IMR-90 (cell line): ENCODE measurements around the gene IQCM. TPM values are rescaled to one million over a fixed set of nuclear protein-coding genes. Genes with fewer than 3 reads are reported as not detected.

Experiments
- ATAC-seq: fragments of 200-7000 bp; cut with Tn5 transposase; 2 replicates; pipeline ENCODE4 v1.9.1; 2020; ENCODE audit warnings: low read depth, mild to moderate bottlenecking, moderate library complexity
- BruUV-seq: library from RNA; stranded (reverse); fragments of 400-500 nt; replicated peaks from 2 replicates; lab custom pipeline; 2021; lab: Mats Ljungman, UMichigan
- CTCF ChIA-PET: fragments of 300-600 bp; formaldehyde crosslinking; extraction: SDS; loops from one replicate; lab custom pipeline; 2021; ENCODE audit warnings: antibody characterized with exemption; lab: Yijun Ruan, JAX
- POLR2A ChIA-PET: fragments of 300-600 bp; sonication (Branson Sonifier 250); formaldehyde crosslinking; loops from one replicate; lab custom pipeline; 2022; ENCODE audit warnings: antibody characterized with exemption; ENCODE audit not compliant: unreplicated experiment; lab: Charles Lee
- DNase-seq: peaks from one replicate; pipeline ENCODE4 v3.0.0; 2013
- H2AFZ ChIP-seq: replicated peaks from 2 replicates; pipeline ENCODE3; 2013; ENCODE audit warnings: low read length, mild to moderate bottlenecking; ENCODE audit not compliant: poor library complexity
- H2AK5ac ChIP-seq: 2 replicates; pipeline ENCODE4 v1.6.1; 2013; ENCODE audit warnings: low read depth, low read length, inconsistent platforms
- H2AK9ac ChIP-seq: replicated peaks from 2 replicates; pipeline ENCODE3; 2013; ENCODE audit warnings: mild to moderate bottlenecking, low read depth, low read length, moderate library complexity; ENCODE audit not compliant: poor library complexity
- H2BK120ac ChIP-seq: 2 replicates; pipeline ENCODE4 v1.6.1; 2013; ENCODE audit warnings: low read depth, low read length, inconsistent platforms
- H2BK15ac ChIP-seq: 3 replicates; pipeline ENCODE4 v1.6.1; 2013; ENCODE audit warnings: low read depth, low read length, inconsistent platforms
- H2BK20ac ChIP-seq: 2 replicates; pipeline ENCODE4 v1.6.1; 2013; ENCODE audit warnings: low read depth, mild to moderate bottlenecking, inconsistent platforms, low read length, moderate library complexity
- H2BK5ac ChIP-seq: 2 replicates; pipeline ENCODE4 v1.6.1; 2013; ENCODE audit warnings: mild to moderate bottlenecking, low read depth, low read length, inconsistent platforms; ENCODE audit not compliant: poor library complexity, severe bottlenecking
- H3K14ac ChIP-seq: replicated peaks from 2 replicates; pipeline ENCODE4 v1.6.1; 2013; ENCODE audit warnings: low read depth, low read length, inconsistent platforms
- H3K18ac ChIP-seq: 2 replicates; pipeline ENCODE4 v1.6.1; 2013; ENCODE audit warnings: low read depth, low read length, control low read depth
- H3K23ac ChIP-seq: 2 replicates; pipeline ENCODE4 v1.6.1; 2013; ENCODE audit warnings: low read depth, low read length, inconsistent platforms
- H3K27ac ChIP-seq: 2 replicates; pipeline ENCODE4 v1.5.1; 2013; ENCODE audit warnings: mild to moderate bottlenecking, control low read depth, low read length; ENCODE audit not compliant: insufficient read depth
- H3K27me3 ChIP-seq: 2 replicates; pipeline ENCODE4 v1.6.1; 2013; ENCODE audit warnings: low read length; ENCODE audit not compliant: control insufficient read depth, insufficient read depth
- H3K36me3 ChIP-seq: 2 replicates; pipeline ENCODE4 v1.6.1; 2013; ENCODE audit warnings: low read length, mixed read lengths; ENCODE audit not compliant: control insufficient read depth, insufficient read depth
- H3K4ac ChIP-seq: 2 replicates; pipeline ENCODE4 v1.6.1; 2013; ENCODE audit warnings: low read depth, low read length, inconsistent platforms
- H3K4me1 ChIP-seq: 2 replicates; pipeline ENCODE4 v1.6.1; 2013; ENCODE audit warnings: low read length, mixed read lengths; ENCODE audit not compliant: control insufficient read depth, insufficient read depth
- H3K4me2 ChIP-seq: 2 replicates; pipeline ENCODE4 v1.6.1; 2013; ENCODE audit warnings: low read depth, mild to moderate bottlenecking, control low read depth, low read length, moderate library complexity
- H3K4me3 ChIP-seq: 2 replicates; pipeline ENCODE4 v1.5.1; 2013; ENCODE audit warnings: low read depth, mild to moderate bottlenecking, control low read depth, low read length, moderate library complexity; ENCODE audit not compliant: insufficient read depth
- H3K56ac ChIP-seq: 2 replicates; pipeline ENCODE4 v1.6.1; 2013; ENCODE audit warnings: low read length, inconsistent platforms; ENCODE audit not compliant: insufficient read depth; ENCODE audit errors: extremely low read depth
- H3K79me1 ChIP-seq, 2 experiments: 2 replicates each; pipeline ENCODE4 v1.6.1; 2013; ENCODE audit warnings: low read length in 2 of 2, inconsistent platforms in 1 of 2, low read depth in 1 of 2
- H3K9ac ChIP-seq: 2 replicates; pipeline ENCODE4 v1.6.1; 2013; ENCODE audit warnings: low read depth, low read length, control low read depth
- H3K9me1 ChIP-seq: 2 replicates; pipeline ENCODE4 v1.6.1; 2013; ENCODE audit warnings: low read length, inconsistent platforms; ENCODE audit not compliant: insufficient read depth
- H3K9me3 ChIP-seq: 2 replicates; pipeline ENCODE4 v1.6.1; 2013; ENCODE audit warnings: low read length; ENCODE audit not compliant: control insufficient read depth, insufficient read depth
- H4K20me1 ChIP-seq: 2 replicates; pipeline ENCODE4 v1.6.1; 2013; ENCODE audit warnings: low read length, inconsistent platforms; ENCODE audit not compliant: insufficient read depth
- H4K5ac ChIP-seq: 2 replicates; pipeline ENCODE4 v1.6.1; 2013; ENCODE audit warnings: mild to moderate bottlenecking, low read depth, low read length, control low read depth
- H4K8ac ChIP-seq, 2 experiments: 2 replicates each; pipeline ENCODE4 v1.6.1; 2013; ENCODE audit warnings: low read depth in 2 of 2, low read length in 2 of 2, control low read depth in 1 of 2, inconsistent platforms in 1 of 2
- H4K91ac ChIP-seq: 2 replicates; pipeline ENCODE4 v1.6.1; 2013; ENCODE audit warnings: low read depth, low read length, inconsistent platforms; ENCODE audit not compliant: insufficient read depth
- BHLHE40 ChIP-seq: fragments of 150-350 bp; IDR thresholded peaks from 2 replicates; pipeline ENCODE4 v1.6.1; 2016; ENCODE audit warnings: mild to moderate bottlenecking, low read depth, low read length
- CEBPB ChIP-seq: IDR thresholded peaks from 2 replicates; pipeline ENCODE4 v1.6.1; 2012; ENCODE audit warnings: low read depth, low read length, improper control_type of control experiment
- ELK1 ChIP-seq: fragments of 150-350 bp; IDR thresholded peaks from 2 replicates; pipeline ENCODE4 v1.6.1; 2016; ENCODE audit warnings: low read depth, mild to moderate bottlenecking, low read length, moderate library complexity, borderline replicate concordance
- MAZ ChIP-seq: IDR thresholded peaks from 2 replicates; pipeline ENCODE4 v1.6.1; 2012; ENCODE audit warnings: low read depth, mild to moderate bottlenecking, low read length, improper control_type of control experiment, moderate library complexity, borderline replicate concordance
- MXI1 ChIP-seq: IDR thresholded peaks from 2 replicates; pipeline ENCODE4 v1.6.1; 2012; ENCODE audit warnings: low read depth, mild to moderate bottlenecking, low read length, moderate library complexity, borderline replicate concordance
- NFE2L2 ChIP-seq: fragments of 150-350 bp; IDR thresholded peaks from 2 replicates; pipeline ENCODE4 v1.6.1; 2016; ENCODE audit warnings: low read depth, mild to moderate bottlenecking, low read length
- POLR2A ChIP-seq: IDR thresholded peaks from 2 replicates; pipeline ENCODE4 v1.6.1; 2012; ENCODE audit warnings: mild to moderate bottlenecking, low read depth, low read length
- RAD21 ChIP-seq: IDR thresholded peaks from 2 replicates; pipeline ENCODE4 v1.6.1; 2012; ENCODE audit warnings: low read length, improper control_type of control experiment
- RFX5 ChIP-seq: IDR thresholded peaks from 2 replicates; pipeline ENCODE4 v1.8.0; 2012; ENCODE audit warnings: low read depth, mild to moderate bottlenecking, low read length, moderate library complexity
- SMC3 ChIP-seq: fragments of 150-350 bp; IDR thresholded peaks from 2 replicates; pipeline ENCODE4 v1.6.1; 2016; ENCODE audit warnings: low read depth, mild to moderate bottlenecking, antibody characterized with exemption, low read length, moderate library complexity
- USF2 ChIP-seq: fragments of 150-350 bp; IDR thresholded peaks from 2 replicates; pipeline ENCODE4 v1.6.1; 2017; ENCODE audit warnings: mild to moderate bottlenecking, antibody characterized with exemption, low read length, low read depth
- WGBS, 2 experiments: methylation state at CpG; one replicate each; pipeline versions ENCODE4 v1.1.5 to v1.1.7; 2013; ENCODE audit warnings: missing lambda C conversion rate in 2 of 2; ENCODE audit not compliant: insufficient read length in 1 of 2; ENCODE audit errors: extremely low coverage in 2 of 2; 5-methylcytosine and 5-hydroxymethylcytosine counted together
- dilution Hi-C: fragments of 300-500 bp; cut with HindIII; formaldehyde crosslinking; loops from one replicate; pipeline ENCODE4 v1.14.3; 2018; ENCODE audit warnings: low sequenced_read_pairs; ENCODE audit not compliant: unreplicated experiment
- in situ Hi-C: fragments of 300-500 bp; cut with MboI; formaldehyde crosslinking; loops from 3 replicates; pipeline ENCODE4 v1.14.3; 2019; ENCODE audit warnings: low sequenced_read_pairs, inconsistent platforms, mixed read lengths
- intact Hi-C: fragments of 100-400 bp; cut with micrococcal nuclease; formaldehyde crosslinking; loops from 2 replicates; pipeline ENCODE4 v1.10.0; 2022
- polyA plus RNA-seq, 3 experiments: library from polyadenylated mRNA; depleted of rRNA; stranded (reverse); fragments of >200 nt; gene quantifications; 2 replicates each; pipeline ENCODE4 v1.2.3, GENCODE V29; 2012; ENCODE audit warnings: low replicate concordance in 1 of 3
- total RNA-seq: library from RNA; depleted of rRNA; stranded (reverse); fragments of >200 nt; gene quantifications from 2 replicates; pipeline ENCODE4 v1.2.3, GENCODE V29; 2012

Gene IQCM
- total and polyA plus RNA-seq, 2 of the 4 experiments (the other 2 are of a cell fraction) = not detected

GRCh38 chr4:149690726-149691125 lies 124.9 kb downstream of the IQCM start:
- dilution Hi-C loops = no loop called here
- H3K27ac ChIP-seq = no peak overlapping the region
- no peak overlapping the region for H3K56ac ChIP-seq
- DNase-seq = no peak
- H4K8ac ChIP-seq = no peak overlapping the region
- H2BK5ac ChIP-seq = no peak overlapping the region
- ChIA-PET CTCF (interaction anchor here (0.6 to 1.2 kb wide), 2 partner anchors 13 to 289 kb away, joined by 3 read pairs; no protein-coding TSS in a partner anchor), POLR2A (no interaction called here)
- TF ChIP-seq POLR2A (no peak), USF2 (no peak), BHLHE40 (no peak), SMC3 (no peak), ELK1 (no peak), CEBPB (no peak), MXI1 (no peak), RFX5 (no peak), MAZ (no peak), RAD21 (no peak), NFE2L2 (no peak)
- no peak overlapping the region for H4K5ac ChIP-seq
- no peaks in the 10 kb centered on the region for H3K9me3 ChIP-seq
- H2BK120ac ChIP-seq = no peak overlapping the region
- H2AFZ ChIP-seq = no peak overlapping the region
- H3K23ac ChIP-seq = no peak overlapping the region
- H2AK5ac ChIP-seq = no peak overlapping the region
- no peak overlapping the region for H2BK15ac ChIP-seq
- H3K14ac ChIP-seq = no peak overlapping the region
- no peak overlapping the region for H3K18ac ChIP-seq
- H3K36me3 ChIP-seq = no peaks in the 10 kb centered on the region
- no CpG with 5 or more reads among the region's 3 CpGs for WGBS, 2 experiments
- no TSS peak for BruUV-seq
- no peaks in the 10 kb centered on the region for H3K4me1 ChIP-seq
- H2BK20ac ChIP-seq = no peak overlapping the region
- no peaks in the 10 kb centered on the region for H3K79me1 ChIP-seq
- H3K4me2 ChIP-seq = no peak overlapping the region
- in situ Hi-C loops = no loop called here
- H3K9me1 ChIP-seq = no peaks in the 10 kb centered on the region
- no peak for ATAC-seq
- H2AK9ac ChIP-seq = no peak overlapping the region
- no peak overlapping the region for H3K4me3 ChIP-seq
- no peak overlapping the region for H3K4ac ChIP-seq
- no peak overlapping the region for H3K9ac ChIP-seq
- H3K27me3 ChIP-seq = no peaks in the 10 kb centered on the region
- intact Hi-C loops = no loop called here
- H4K91ac ChIP-seq = no peak overlapping the region
- no peaks in the 10 kb centered on the region for H4K20me1 ChIP-seq
